Gastroesophageal sphincter (tissue), 4 donors: ENCODE results near the gene CALR3. TPM values are rescaled to one million over a fixed set of nuclear protein-coding genes. Genes with fewer than 3 reads are reported as not detected.

Experiments
- ATAC-seq: fragments of 150-250 bp; one replicate; pipeline ENCODE4 v1.9.1; 2016; ENCODE audit warnings: mild to moderate bottlenecking, moderate library complexity
- H3K27ac ChIP-seq, 4 donors: fragments of 200-600 bp; sonication (generic) in 3 of 4; 1 replicate in 3 of 4; 2 replicates in 1 of 4; pipeline ENCODE4 v1.5.1; 2016 to 2019
- H3K27me3 ChIP-seq: fragments of 200-600 bp; sonication (generic); one replicate; pipeline ENCODE4 v1.5.1; 2019
- H3K36me3 ChIP-seq, 2 donors: fragments of 200-600 bp; sonication (generic); one replicate each; pipeline ENCODE4 v1.5.1; 2019; ENCODE audit warnings: control low read depth in 1 of 2
- H3K4me1 ChIP-seq, 3 donors: fragments of 200-600 bp; sonication (generic); 1 replicate in 2 of 3; 2 replicates in 1 of 3; pipeline ENCODE4 v1.5.1; 2016 to 2019; ENCODE audit warnings: control low read depth in 2 of 3
- H3K4me3 ChIP-seq, 2 donors: fragments of 200-600 bp; sonication (generic); one replicate each; pipeline ENCODE4 v1.5.1; 2019; ENCODE audit warnings: mild to moderate bottlenecking in 1 of 2, moderate library complexity in 1 of 2
- H3K9me3 ChIP-seq, 3 donors: fragments of 200-600 bp; sonication (generic); one replicate each; pipeline ENCODE4 v1.5.1; 2017 to 2019; ENCODE audit warnings: control low read depth in 2 of 3
- EP300 ChIP-seq: sonication (generic); formaldehyde crosslinking; IDR thresholded peaks from one replicate; pipeline ENCODE4 v1.6.1; 2017; ENCODE audit warnings: antibody characterized with exemption, mild to moderate bottlenecking
- POLR2A ChIP-seq, 2 donors: fragments of 450-650 bp; IDR thresholded peaks; one replicate each; pipeline ENCODE4 v1.6.1; 2017; ENCODE audit warnings: antibody characterized with exemption in 2 of 2, mild to moderate bottlenecking in 2 of 2, moderate library complexity in 1 of 2
- POLR2AphosphoS5 ChIP-seq: sonication (generic); formaldehyde crosslinking; IDR thresholded peaks from one replicate; pipeline ENCODE4 v1.6.1; 2017; ENCODE audit warnings: antibody characterized with exemption
- WGBS, 2 donors: methylation state at CpG; one replicate each; pipeline ENCODE4 v1.1.5; 2018; ENCODE audit warnings: low coverage in 1 of 2; 5-methylcytosine and 5-hydroxymethylcytosine counted together
- total RNA-seq, 4 donors: library from RNA; depleted of rRNA; stranded (reverse); fragments of >200 nt; gene quantifications; one replicate each; pipeline ENCODE4 v1.1.0, GENCODE V29; 2016
- TF ChIP-seq, protein P1 (sequence below), 4 experiments: fragments of 200-600 bp in 2 of 4; fragments of 450-650 bp in 2 of 4; sonication (generic) in 1 of 4; IDR thresholded peaks; one replicate each; pipeline ENCODE4 v1.5.1; 2017 to 2019; ENCODE audit warnings: antibody characterized with exemption in 4 of 4, mild to moderate bottlenecking in 2 of 4, moderate library complexity in 2 of 4

CALR3 gene
- total RNA-seq, 4 donors from 2014 or later, result not detected

DNA sequence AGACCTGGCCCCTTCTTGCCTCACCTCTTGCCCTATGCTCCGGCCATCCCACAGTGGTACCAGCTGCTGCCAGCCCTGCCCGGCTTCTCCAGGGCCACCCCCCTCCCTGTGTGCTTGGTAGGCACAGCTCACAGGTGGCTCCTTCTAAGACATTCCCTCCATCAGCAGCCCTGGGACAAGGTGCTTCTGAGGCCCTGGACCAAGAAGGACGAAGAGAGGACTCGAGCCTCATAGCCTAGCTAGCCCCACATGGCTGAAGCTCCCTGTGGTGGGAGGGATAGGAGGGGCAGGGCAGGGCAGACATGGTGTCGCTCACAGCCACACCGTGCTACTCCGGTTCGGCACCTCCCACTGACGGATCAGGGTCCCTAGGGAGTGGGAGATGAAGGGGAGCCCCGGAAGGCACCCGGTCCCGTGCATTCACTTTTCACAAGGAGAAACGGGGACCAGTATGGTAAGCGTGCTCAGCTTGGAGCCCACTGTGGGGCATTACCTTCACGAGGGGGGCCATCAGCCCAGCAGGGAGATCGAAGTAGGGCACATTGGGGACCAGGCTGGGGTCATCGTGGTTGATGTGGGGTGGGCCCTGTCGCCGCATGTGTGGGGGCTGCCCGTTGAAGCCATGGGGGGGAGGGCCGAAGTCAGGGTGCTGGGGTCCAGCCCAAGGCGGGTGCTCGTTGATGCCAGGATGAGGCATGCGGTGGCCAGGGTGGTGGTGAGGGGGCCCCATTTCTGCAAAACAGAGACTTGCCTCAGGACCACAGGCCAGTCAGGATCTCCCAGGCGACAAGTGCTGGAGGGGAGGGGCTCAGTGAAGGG is 26.8 kb upstream of the CALR3 start:
- Histone ChIP-seq H3K4me1 (no peaks in the 10 kb centered on the region), H3K4me3 (no peak overlapping the region), H3K36me3 (peaks cover 0 to 100% of the 10 kb centered on the region in 2 donors), H3K9me3 (no peaks in the 10 kb centered on the region), H3K27ac (no peak overlapping the region), H3K27me3 (no peaks in the 10 kb centered on the region)
- no peak for ATAC-seq
- TF ChIP-seq EP300 (no peak), POLR2A (IDR thresholded peaks at IDR 0.05) (no peak), POLR2AphosphoS5 (no peak)
- TF ChIP-seq, protein P1, sequence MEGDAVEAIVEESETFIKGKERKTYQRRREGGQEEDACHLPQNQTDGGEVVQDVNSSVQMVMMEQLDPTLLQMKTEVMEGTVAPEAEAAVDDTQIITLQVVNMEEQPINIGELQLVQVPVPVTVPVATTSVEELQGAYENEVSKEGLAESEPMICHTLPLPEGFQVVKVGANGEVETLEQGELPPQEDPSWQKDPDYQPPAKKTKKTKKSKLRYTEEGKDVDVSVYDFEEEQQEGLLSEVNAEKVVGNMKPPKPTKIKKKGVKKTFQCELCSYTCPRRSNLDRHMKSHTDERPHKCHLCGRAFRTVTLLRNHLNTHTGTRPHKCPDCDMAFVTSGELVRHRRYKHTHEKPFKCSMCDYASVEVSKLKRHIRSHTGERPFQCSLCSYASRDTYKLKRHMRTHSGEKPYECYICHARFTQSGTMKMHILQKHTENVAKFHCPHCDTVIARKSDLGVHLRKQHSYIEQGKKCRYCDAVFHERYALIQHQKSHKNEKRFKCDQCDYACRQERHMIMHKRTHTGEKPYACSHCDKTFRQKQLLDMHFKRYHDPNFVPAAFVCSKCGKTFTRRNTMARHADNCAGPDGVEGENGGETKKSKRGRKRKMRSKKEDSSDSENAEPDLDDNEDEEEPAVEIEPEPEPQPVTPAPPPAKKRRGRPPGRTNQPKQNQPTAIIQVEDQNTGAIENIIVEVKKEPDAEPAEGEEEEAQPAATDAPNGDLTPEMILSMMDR (IDR thresholded peaks at IDR 0.05), result no peak
- 92 to 100% methylated on average over 1 to 12 of the region's 25 CpGs for WGBS, 2 donors

DNA sequence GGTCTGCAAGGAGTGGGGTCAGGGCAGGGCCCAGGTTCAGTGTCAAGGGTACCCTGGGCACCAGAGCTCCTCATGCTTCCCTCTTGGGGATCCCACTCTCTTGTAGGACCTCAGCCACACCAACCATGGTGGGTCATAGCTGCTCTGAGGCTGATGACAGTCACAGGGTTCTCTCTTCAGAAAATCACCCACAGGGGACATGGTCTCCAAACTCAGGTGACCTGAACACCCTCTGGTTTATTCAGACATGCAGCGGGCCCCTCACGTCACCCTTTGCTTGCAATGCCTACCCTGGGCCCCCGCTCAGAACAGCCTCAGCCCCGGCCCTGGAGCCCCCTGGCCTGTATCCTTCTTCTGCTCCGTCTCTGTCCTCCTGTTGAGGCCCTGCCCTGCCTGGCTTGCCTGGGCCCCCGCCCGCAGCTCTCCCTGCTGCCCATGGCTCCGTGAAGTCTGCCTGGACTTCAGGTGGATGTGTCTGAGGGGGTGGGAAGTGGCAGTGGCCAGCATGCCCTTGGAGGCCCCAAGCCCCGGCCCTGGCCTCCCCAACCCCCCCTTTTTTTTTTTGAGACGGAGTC is 25.8 kb upstream of the CALR3 start:
- no peak for ATAC-seq
- peaks cover 0 to 100% of the 10 kb centered on the region in 2 donors for H3K36me3 ChIP-seq
- H3K4me3 ChIP-seq, result no peak overlapping the region
- no peak overlapping the region for H3K27ac ChIP-seq
- no peaks in the 10 kb centered on the region for H3K9me3 ChIP-seq
- TF ChIP-seq, protein P1 (IDR thresholded peaks at IDR 0.05), result no peak
- no peak for TF ChIP-seq POLR2AphosphoS5
- TF ChIP-seq EP300, result no peak
- TF ChIP-seq POLR2A (IDR thresholded peaks at IDR 0.05), result no peak
- H3K27me3 ChIP-seq, result no peaks in the 10 kb centered on the region
- 92% methylated on average over 7 of the region's 10 CpGs; no CpG with 5 or more reads in 1 of the 2 donors for WGBS, 2 donors
- no peaks in the 10 kb centered on the region for H3K4me1 ChIP-seq

DNA sequence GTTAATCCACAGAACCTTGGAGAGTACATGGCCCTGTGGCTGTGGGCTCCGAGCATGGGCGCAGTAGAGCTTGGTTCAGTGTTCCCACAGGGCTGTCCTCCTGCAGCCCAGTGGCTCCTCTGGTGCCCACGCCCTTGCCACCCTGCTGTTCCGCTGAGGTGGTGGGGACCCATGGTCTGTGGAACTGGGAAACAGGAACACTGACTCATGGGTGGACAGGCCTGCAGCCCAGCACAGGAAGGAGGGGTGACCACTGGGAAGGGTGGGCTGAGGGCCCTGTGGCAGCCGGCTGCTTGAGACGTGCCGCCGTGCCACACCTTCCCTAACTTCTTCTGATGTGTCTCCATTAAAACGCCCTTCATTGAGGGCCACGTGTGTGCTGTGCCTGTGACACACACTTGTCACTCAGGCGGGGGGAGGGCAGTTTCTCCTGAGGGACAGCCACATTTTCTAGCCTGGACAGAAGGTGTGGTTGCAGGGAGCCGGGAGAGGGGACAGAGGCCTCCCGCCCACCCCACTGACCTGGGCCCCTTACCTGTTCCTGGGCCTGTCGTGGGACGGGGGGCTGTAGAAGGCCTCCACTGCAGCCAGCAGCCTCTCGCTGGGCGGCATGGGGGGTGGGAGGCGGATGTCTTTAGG is 25.1 kb upstream of the CALR3 start:
- no peak for ATAC-seq
- no peaks in the 10 kb centered on the region for H3K27me3 ChIP-seq

DNA sequence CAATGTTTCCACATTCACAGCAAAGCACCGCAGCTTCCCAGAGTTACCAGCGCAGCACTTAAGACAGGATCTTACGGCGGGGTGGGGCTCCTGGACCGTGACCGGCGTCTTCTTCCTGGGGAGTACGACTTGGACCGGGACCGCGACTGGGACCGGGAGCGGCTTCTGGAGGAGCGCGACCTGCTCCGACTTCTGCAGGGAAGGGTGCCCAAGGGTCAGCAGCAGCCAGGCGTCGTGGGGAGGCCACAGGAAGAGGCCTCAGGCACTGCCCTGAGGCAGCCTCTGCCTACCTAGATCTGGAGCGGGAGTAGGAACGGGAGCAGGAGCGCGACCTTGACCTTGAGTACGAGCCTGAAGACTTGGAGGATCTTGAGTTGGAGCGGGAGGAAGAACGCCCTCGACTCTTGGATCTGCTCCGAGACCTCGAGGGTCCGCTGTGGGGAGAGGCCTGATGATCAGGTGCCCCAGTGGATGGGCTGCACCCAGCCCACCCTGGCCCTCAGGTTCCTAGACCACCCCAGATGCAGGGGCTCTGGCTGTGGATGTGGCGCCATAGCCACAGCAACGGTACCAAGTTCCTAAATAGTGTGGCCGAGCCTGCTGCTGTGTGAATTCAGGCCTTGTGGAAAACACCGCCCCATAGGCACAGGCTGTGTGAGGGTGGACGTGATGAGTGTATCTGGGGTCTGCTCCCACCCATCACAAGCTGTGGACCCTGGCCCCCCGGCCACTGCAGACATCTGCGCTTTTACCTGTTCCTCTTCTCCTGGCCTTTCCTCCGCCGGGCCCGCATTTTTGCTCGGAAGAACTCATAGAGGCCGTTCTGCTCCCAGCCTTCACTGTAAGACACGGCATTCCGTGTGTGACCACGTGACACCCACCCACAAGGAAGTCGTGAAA is 24.4 kb upstream of the CALR3 start:
- Histone ChIP-seq H3K9me3 (no peaks in the 10 kb centered on the region), H3K4me1 (no peaks in the 10 kb centered on the region), H3K4me3 (no peak overlapping the region), H3K27me3 (no peaks in the 10 kb centered on the region), H3K27ac (no peak overlapping the region), H3K36me3 (peaks cover 0 to 100% of the 10 kb centered on the region in 2 donors)
- 87 to 93% methylated on average over 3 to 7 of the region's 45 CpGs for WGBS, 2 donors
- no peak for ATAC-seq
- TF ChIP-seq, protein P1 (IDR thresholded peaks at IDR 0.05), result no peak
- TF ChIP-seq POLR2AphosphoS5 (no peak), EP300 (no peak)

More for the DNA sequence above, 25.1 kb upstream of the CALR3 start:
- no peak for TF ChIP-seq POLR2AphosphoS5
- WGBS, 2 donors, result no CpG with 5 or more reads among the region's 18 CpGs
- H3K4me1 ChIP-seq, result no peaks in the 10 kb centered on the region
- no peak overlapping the region for H3K4me3 ChIP-seq
- H3K27ac ChIP-seq, result no peak overlapping the region
- no peaks in the 10 kb centered on the region for H3K9me3 ChIP-seq
- H3K36me3 ChIP-seq, result peaks cover 0 to 100% of the 10 kb centered on the region in 2 donors

DNA sequence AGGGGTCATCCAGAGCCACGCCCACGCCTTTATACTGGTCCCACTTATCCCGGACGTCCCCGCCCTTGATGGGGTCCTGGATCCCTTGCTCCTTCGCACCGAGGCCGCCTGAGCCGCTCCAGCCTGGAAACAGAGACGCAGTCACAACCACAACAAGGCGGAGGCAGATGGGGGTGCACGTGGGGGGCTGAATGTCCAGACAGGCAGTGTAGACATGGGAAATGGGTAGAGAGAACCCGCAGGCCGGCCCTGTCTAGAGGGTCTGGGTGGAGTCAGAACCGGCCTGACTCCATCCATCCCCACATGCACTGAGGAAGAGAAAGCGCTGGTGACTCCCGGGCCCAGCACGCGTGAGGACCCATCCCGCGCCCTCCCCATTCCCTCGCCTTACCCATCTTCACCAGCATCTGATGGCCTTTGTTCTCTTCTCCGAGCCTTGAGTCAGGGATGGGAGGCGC is 23.3 kb upstream of the CALR3 start:
- TF ChIP-seq EP300 (no peak), POLR2AphosphoS5 (no peak), POLR2A (IDR thresholded peaks at IDR 0.05) (no peak)
- TF ChIP-seq, protein P1 (IDR thresholded peaks at IDR 0.05), result no peak
- 89% methylated on average over 5 of the region's 24 CpGs; no CpG with 5 or more reads in 1 of the 2 donors for WGBS, 2 donors
- no peak overlapping the region for H3K4me3 ChIP-seq
- no peak overlapping the region for H3K27ac ChIP-seq
- H3K9me3 ChIP-seq, result no peaks in the 10 kb centered on the region
- no peak for ATAC-seq
- H3K27me3 ChIP-seq, result no peaks in the 10 kb centered on the region
- H3K36me3 ChIP-seq, result peaks cover 0 to 100% of the 10 kb centered on the region in 2 donors
- no peaks in the 10 kb centered on the region for H3K4me1 ChIP-seq
